A673 (cell line): ENCODE results near the gene GSTT4.
"Not testable (repeated sequence)": the region's sequence is repeated elsewhere in the genome, so short reads cannot be mapped to it uniquely, and the experiment has no call there.

Experiments used
- EZH2 ChIP-seq: fragments of 200-600 bp; sonication (generic); IDR thresholded peaks from 2 replicates; pipeline ENCODE4 v1.6.1; 2017; ENCODE audit warnings: borderline replicate concordance, low read depth, mild to moderate bottlenecking, mixed read lengths, antibody characterized with exemption, low read length; ENCODE audit not compliant: poor library complexity, severe bottlenecking
- TF ChIP-seq, protein P1 (sequence below): fragments of 300-800, 200-600 bp; sonication (generic); conservative IDR thresholded peaks from 2 replicates; pipeline ENCODE4 v1.5.1; 2017; ENCODE audit warnings: low read depth, mild to moderate bottlenecking, antibody characterized with exemption, low read length, moderate library complexity, mixed read lengths

DNA sequence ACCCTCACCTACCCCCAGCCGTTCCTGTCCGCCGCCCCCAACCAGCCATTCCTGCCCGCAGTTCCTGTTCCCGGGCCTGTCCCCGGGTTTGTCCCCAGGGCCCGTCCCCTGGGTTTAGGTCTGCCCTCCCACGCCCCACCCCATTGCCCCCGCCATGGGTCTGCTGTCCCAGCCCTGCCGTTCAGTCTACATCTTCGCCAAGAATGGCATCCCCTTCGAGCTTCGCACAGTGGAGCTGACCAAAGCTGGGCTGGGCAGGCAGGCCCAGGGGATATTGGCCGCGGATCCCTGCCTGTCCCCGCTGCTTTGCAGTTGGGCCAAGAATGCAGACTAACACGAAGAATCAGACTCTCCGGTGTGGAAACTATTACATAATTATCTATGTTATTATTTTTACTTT is 55.5 kb downstream of the GSTT4 start:
- TF ChIP-seq, protein P1, sequence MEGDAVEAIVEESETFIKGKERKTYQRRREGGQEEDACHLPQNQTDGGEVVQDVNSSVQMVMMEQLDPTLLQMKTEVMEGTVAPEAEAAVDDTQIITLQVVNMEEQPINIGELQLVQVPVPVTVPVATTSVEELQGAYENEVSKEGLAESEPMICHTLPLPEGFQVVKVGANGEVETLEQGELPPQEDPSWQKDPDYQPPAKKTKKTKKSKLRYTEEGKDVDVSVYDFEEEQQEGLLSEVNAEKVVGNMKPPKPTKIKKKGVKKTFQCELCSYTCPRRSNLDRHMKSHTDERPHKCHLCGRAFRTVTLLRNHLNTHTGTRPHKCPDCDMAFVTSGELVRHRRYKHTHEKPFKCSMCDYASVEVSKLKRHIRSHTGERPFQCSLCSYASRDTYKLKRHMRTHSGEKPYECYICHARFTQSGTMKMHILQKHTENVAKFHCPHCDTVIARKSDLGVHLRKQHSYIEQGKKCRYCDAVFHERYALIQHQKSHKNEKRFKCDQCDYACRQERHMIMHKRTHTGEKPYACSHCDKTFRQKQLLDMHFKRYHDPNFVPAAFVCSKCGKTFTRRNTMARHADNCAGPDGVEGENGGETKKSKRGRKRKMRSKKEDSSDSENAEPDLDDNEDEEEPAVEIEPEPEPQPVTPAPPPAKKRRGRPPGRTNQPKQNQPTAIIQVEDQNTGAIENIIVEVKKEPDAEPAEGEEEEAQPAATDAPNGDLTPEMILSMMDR, result not testable (repeated sequence)
- not testable (repeated sequence) for TF ChIP-seq EZH2
